Tongue (tissue), 2 donors: ENCODE results near the gene SPEG. TPM values are rescaled to one million over a fixed set of nuclear protein-coding genes. Genes with fewer than 3 reads are reported as not detected.

Experiments used
- DNase-seq: peaks from one replicate; pipeline ENCODE4 v3.0.0-alpha.2; 2015
- total RNA-seq: library from RNA; depleted of rRNA; stranded (reverse); fragments of >200 nt; gene quantifications from one replicate; pipeline ENCODE4 v1.2.3, GENCODE V29; 2014

The SPEG gene
- total RNA-seq, 1 donor from 2014 or later = 136 TPM

GRCh38 chr2:219533930-219534661, 99.5 kb downstream of the SPEG start:
- DNase-seq = no peak

- no peak for DNase-seq
Observed at GRCh38 chr2:219536425-219536824, 101.8 kb downstream of the SPEG start.

DNA sequence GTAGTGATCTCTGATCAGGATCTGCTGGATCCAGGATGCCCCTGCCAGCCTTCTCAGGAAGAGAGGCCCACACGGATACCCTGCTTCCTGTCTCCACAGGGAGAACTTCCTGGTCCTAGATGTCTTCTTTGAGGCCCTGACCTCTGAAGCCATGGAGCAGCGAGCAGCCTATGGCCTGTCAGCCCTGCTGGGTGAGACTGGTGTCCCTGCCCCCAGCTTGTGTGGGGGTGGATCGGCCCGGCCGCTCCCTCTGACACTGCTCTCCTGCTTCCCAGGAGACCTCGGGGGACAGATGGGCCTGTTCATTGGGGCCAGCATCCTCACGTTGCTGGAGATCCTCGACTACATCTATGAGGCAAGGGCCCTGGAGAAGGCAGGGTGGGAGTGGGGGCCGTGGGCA, 102.3 kb downstream of the SPEG start:
- no peak for DNase-seq

- peak; percentile 40 for DNase-seq
Observed at GRCh38 chr2:219537657-219538488, 103.2 kb downstream of the SPEG start.

DNA sequence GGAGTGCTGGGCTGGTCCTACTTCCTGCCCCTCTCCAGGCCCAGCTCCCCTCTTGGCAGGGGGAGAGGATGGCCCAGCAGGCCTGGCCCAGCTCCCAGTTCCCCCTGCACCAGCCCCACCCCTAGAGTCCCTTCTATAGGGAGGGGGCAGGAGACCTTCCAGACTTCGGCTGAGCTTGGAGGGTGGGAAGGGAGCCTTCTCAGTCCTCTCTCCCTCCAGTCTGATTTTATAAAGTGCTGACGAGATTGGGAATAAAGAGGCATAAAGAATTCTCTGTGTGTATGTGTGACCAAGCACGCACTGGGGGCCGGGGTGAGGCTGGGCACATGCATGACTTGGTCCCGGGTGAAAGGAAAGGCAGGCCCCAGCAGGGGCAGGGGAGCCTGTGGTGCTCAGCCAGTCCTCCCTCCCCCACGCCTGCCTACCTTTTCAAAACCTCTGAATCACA, 103.9 kb downstream of the SPEG start:
- DNase-seq = peak; percentile 72

DNA sequence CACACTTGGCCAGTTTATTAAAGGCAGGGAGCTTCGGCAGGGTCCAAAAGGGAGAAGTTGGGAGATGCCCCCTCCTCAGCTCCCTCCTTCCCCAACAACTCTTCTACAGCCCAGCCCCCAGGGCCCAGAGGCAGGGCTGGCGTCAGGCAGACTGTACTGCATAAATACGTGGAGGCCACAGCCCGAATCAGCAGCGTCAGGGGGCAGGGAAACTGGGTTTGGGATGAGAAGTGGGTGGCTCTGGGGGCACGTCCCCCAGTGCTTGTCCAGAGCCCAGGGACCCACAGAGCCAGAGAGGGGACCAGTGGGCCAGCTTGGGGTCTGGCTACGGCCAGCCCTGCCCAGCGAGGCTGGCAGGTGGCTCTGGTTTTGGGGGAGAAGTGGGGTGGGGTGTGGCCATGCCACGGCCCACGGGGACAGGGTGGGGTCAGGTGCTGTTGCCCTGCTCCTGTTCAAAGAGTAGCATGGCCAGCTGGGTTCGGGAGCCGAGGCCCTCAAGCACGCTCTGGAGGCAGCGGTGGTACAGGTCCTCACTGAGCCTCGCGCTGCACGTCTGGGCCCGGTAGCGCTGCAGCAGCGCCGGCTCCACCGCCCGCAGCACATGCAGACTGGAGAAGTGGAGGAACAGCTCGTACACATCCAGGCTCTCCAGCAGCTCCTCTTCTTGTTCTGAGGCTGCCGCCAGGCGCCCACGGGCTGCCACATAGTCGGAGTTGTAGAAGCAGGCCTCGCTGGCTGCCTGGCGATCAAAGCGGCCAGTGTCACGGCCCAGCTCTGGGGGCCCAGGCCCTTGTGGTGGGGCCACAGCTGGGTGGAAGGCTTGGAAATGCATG, 104.5 kb downstream of the SPEG start:
- no peak for DNase-seq

DNA sequence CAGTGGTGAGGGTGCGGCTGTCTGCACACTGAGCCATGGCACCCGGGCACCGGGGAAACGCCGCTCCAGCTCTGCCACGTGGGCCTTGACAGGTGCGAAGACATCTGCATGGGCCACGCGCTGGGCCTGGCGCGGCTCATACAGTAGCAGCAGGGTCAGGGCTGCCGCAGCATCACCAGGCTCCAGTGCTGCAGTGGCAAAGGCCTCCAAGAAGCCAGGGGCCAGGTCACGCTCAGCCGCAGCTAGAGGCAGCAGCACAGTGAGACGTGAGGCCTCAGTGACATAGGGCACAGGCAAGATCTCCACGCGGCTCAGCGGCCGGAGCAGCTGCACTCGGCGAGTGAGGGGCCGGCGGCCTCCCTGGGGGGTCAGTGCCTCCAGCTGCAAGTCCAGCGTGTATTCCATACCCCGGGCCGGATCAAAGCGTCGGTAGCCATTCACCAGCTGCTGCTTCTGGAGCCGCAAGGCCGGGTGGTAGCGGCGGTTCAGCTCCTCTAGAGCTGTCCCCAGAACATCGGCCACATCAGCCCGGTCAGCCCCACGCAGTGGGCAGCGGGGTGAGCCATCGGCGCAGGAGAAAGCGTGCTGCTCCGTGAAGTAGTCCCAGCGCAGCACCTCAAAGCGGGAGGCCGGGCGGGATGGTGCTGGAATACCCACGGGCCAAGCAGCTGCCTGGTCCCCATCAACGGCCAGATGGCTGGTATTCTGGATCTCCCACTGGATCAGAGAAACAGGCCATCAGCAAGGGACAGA, 105.5 kb downstream of the SPEG start:
- no peak for DNase-seq

DNA sequence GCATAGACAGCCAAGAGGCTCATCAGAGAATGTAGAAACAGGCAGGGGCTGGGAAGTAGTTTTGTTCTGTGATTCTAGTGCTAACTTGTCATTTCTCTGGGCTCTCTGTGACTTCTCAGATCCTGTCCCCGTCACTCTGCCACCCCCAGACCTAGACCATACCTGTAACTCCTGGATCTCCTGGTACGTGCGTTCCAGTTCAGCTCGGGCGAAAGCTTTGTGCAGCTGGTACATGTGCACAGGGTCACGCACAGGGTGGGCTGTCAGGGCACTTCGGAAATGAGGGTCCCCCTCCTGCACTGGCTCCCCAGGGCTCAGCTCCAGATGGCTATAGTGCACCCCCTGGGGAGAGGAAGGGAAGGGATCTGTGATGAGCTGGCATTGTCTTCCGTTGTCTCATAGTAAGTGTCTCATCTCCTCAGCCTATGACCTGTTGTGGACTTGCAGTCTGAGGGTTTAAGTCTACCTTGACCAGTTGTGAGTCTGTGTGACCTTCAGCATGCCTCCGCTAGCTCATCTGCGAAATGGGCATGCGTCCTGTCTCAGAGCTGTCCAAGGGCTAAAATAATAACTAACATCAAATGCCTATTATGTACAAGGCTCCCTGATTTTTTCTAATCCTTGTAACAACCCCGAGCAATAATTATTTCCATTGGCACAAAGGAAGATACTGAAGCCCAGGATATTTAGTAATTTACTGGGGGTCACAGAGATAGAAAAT, 106.3 kb downstream of the SPEG start:
- DNase-seq = no peak

- peak; percentile 88 for DNase-seq
Observed at GRCh38 chr2:219541611-219542180, 107.1 kb downstream of the SPEG start.

DNA sequence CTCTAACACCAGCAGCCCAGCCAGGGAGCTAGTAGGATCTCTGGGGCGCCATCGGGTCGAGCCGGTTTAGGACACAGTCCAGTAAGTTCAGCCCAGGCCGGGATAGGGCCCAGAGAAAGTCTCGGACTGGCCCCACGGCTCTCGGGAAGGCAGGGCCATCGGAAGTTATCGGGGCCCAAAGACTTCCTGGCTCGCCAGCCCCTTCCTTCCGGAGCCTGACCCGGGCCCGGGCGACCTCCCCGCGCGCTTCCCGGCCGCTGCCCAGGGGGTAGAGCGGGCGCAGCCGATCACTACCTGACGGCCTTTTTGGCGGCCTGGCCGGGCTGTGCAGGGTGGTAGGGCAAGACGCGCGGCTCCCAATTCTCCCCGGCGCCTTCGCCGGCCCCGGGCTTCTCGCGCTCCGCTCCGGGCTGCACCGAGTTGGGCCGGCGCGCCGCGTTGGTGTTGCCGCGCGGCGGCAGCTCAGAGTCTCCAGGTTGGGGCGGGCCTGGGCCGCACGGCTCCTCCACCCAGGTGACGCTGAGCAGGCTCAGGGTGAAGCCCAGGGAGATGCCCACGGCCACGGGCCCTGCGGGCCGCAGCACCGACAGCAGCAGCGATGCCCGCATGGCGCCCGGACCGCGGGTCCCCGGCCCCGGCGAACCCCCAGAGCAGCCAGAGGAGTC, 108.4 kb downstream of the SPEG start:
- DNase-seq = peak; percentile 24

GRCh38 chr2:219543596-219544358, 109.1 kb downstream of the SPEG start, which contains the start of the genes CHPF and TMEM198:
CHPF (minus strand) TSS chr2:219543809; CDS start chr2:219543538, 271 bp downstream.
TMEM198 (plus strand) TSS chr2:219544028; CDS start chr2:219544728, 700 bp downstream.
- peak; percentile 99 for DNase-seq

DNA sequence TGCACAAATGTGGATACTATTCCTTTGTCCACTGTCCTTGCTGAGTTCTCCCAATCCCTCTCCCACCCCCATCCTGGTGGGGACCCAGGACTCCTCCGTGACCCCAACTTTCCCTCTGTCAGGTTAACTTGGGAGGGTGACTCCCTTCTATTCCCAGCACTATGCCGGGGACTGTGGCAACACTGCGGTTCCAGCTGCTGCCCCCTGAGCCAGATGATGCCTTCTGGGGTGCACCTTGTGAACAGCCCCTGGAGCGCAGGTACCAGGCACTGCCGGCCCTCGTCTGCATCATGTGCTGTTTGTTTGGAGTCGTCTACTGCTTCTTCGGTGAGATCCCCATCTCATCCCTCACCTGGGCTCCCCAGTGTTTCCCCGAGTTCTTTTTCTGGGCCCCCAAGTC, 109.9 kb downstream of the SPEG start:
- DNase-seq = no peak

DNA sequence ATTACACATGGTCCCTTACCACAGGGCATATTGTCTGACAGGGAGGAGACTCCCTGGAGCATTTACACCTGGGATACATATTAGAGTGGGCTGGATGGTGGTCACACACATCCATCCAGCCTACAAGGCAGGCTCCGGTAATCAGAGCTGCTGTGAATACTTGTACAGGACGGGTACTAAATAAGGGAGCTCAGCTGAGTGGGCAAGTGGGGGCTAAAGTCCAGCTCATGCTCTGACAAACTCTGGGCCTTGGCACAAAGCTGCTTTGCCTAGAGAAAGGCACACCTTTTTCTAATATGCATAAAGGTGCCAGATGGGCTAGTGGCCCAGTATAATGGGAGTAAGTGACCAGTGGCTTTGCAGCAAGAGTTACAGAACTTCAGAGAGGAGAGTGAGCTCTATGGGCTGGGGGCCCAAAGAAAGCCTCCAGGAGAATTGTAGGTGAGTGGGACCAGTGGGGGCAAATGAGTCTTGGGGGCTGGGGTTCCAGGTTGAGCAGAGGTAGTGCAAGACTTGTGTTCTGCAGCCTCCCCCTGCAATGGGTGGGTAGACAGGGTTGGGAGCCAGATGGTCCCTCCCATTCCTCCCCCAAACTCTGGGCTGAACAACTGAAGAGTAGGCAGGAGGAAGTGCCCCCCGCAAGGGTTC, 110.8 kb downstream of the SPEG start:
- DNase-seq = no peak

- DNase-seq = no peak
Observed at GRCh38 chr2:219545943-219546352, 111.3 kb downstream of the SPEG start.

- no peak for DNase-seq
Observed at GRCh38 chr2:219547621-219548020, 113.0 kb downstream of the SPEG start.
